Right lobe of liver (tissue), 6 donors: ENCODE data around the gene NWD2. TPM values are rescaled to one million over a fixed set of nuclear protein-coding genes. Genes with fewer than 3 reads are reported as not detected.

Source experiments
- ATAC-seq, 4 donors: fragments of 200-7000 bp; cut with Tn5 transposase; one replicate each; pipeline ENCODE4 v1.9.1; 2020; ENCODE audit warnings: mild to moderate bottlenecking in 4 of 4, moderate library complexity in 4 of 4
- DNase-seq, 3 donors: peaks; one replicate each; pipeline ENCODE4 v3.0.0-alpha.2; 2020
- H3K27ac ChIP-seq, 3 donors: fragments of 200-600 bp; one replicate each; pipeline ENCODE4 v1.8.0; 2022
- H3K27me3 ChIP-seq, 2 donors: fragments of 200-600 bp; one replicate each; pipeline ENCODE4 v1.8.0; 2022
- H3K36me3 ChIP-seq, 4 donors: fragments of 200-600 bp; sonication (generic) in 1 of 4; one replicate each; pipeline versions ENCODE4 v1.5.1 to v1.8.0; 2017 to 2022; ENCODE audit warnings: control low read depth in 1 of 4
- H3K4me1 ChIP-seq, 4 donors: fragments of 200-600 bp; sonication (generic) in 1 of 4; one replicate each; pipeline versions ENCODE4 v1.5.1 to v1.8.0; 2017 to 2022; ENCODE audit warnings: control low read depth in 1 of 4
- H3K4me3 ChIP-seq, 3 donors: fragments of 200-600 bp; one replicate each; pipeline ENCODE4 v1.8.0; 2022
- H3K9me3 ChIP-seq, 4 donors: fragments of 200-600 bp; sonication (generic) in 1 of 4; one replicate each; pipeline versions ENCODE4 v1.5.1 to v1.8.0; 2017 to 2022; ENCODE audit warnings: control low read depth in 1 of 4
- CTCF ChIP-seq, 4 donors: fragments of 200-600 bp in 3 of 4; fragments of 450-650 bp in 1 of 4; IDR thresholded peaks; one replicate each; pipeline versions ENCODE4 v1.5.1 to v1.8.0; 2016 to 2022; ENCODE audit warnings: antibody characterized with exemption in 4 of 4, mild to moderate bottlenecking in 2 of 4
- POLR2A ChIP-seq: fragments of 450-650 bp; IDR thresholded peaks from one replicate; pipeline ENCODE4 v1.6.1; 2017; ENCODE audit warnings: antibody characterized with exemption, mild to moderate bottlenecking
- WGBS: methylation state at CpG from one replicate; pipeline ENCODE4 v1.1.6; 2018; ENCODE audit warnings: low coverage, low lambda C conversion rate; ENCODE audit not compliant: insufficient coverage; ENCODE audit errors: missing lambda C conversion rate; 5-methylcytosine and 5-hydroxymethylcytosine counted together
- intact Hi-C, 2 donors: fragments of 100-400 bp; cut with DNase I; formaldehyde crosslinking; loops; one replicate each; pipeline versions ENCODE4 v1.11.2 to v1.14.1; 2022
- total RNA-seq, 6 experiments: library from RNA; depleted of rRNA in 2 of 6; stranded (reverse); fragments of >200 nt in 2 of 6; fragmentation: NEBNext Ultra II Directional in 3 of 6; extraction: Animal tissue kit (Norgen Biotek cat#: 25700) in 3 of 6; gene quantifications; one replicate each; pipeline versions ENCODE4 v1.1.0 to v1.2.4, GENCODE V29; 2016 to 2023
- donor health status: DM: no; HTN: yes; CAD: no.
- donor health status: DM: no; HTN: no; CAD: no.
- donor health status: DM: no; HTN: no; CAD: no.
- donor health status: DM: no; HTN: yes; CAD: no.
- donor health status: DM: no; HTN: yes; CAD: no.

NWD2 gene
- total RNA-seq, 6 experiments from 2014 or later: 0.05 TPM; not detected in 5

DNA sequence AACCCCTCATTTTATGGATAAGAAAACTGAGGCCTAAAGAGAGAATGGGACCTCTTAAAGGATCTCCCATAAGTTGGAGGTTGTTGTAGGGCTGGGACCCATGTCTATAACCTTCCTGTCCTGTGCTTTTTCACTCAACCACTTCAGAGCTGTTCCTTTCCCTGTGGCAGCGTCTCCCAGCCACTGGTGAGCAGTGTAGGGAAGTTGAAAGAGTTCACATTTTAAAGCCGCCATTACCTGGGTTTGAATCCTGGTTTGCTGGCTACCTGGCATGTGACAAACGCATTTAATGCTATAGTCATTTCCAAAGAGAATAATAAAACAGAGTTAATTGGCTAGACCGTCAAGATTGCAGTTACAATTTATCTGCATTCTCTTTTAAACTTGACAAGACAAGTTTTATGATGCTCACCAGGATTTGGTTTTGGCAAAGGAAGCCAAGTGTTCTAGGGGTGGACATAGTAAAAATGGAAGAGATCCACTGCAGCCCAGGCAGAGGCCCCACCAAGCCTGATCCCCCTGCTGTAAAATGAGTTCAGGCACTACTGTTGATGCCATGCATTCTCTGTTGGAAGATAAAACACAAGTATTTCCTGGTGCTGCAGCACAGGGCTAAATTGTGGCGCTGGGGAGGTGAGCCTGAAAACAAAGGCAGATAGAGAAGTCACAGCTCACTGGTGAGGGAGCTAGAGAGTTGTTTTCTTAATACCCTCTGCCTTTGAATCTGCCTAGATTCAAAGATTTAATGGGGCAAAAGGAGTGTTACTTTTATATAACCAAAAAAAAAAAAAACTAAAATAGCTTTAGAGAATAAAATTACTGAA, 218.7 kb downstream of the NWD2 start:
- H3K4me3 ChIP-seq: no peak overlapping the region
- H3K27me3 ChIP-seq: no peaks in the 10 kb centered on the region
- DNase-seq (no peak), ATAC-seq (no peak)
- TF ChIP-seq POLR2A: no peak
- TF ChIP-seq CTCF (IDR thresholded peaks at IDR 0.05): no peak
- 87% methylated on average over 5 of the region's 5 CpGs for WGBS
- no peaks in the 10 kb centered on the region for H3K36me3 ChIP-seq
- intact Hi-C loops: no loop called here
- peaks cover 0 to 21% (median 0%) of the 10 kb centered on the region in 4 donors for H3K4me1 ChIP-seq
- no peak overlapping the region for H3K27ac ChIP-seq
- H3K9me3 ChIP-seq: no peaks in the 10 kb centered on the region

DNA sequence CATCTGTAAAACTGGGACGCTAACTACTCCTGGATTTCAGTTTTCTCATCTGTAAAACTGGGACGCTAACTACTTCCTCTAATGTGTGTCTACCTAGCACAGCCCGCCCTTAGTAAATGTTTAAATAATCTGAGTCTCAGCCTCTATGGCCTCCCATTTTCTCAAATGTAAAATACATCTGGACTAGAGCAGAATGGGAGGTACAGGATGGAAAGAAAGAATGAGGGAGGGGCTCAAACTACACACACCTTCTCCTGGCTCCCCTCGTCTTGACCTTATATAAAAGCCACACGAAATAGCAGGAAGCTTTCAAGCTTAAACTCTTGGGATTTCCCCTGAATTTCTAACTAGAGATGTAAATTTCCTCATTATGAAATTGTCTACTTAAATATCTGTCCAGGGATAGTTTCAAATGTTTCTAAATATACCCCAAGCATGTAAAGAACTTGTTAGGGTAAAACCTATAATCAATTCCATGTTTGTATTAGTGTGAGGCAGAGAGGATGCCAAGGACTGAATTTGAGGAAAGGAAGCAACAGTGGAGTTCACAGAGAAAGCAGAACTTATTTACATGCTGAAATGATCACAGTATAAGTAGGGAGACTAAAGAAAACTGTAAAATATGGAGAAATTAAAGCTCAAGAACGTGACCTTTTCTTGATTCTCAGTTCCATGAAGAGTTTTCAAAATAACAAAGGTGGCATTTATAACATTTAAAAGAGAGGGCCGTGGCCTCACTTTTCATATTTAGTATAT, 220.0 kb downstream of the NWD2 start:
- H3K9me3 ChIP-seq: no peaks in the 10 kb centered on the region
- DNase-seq (no peak), ATAC-seq (peak in 1 of 4 donors; percentile 12)
- no peaks in the 10 kb centered on the region for H3K36me3 ChIP-seq
- no peak for TF ChIP-seq POLR2A
- TF ChIP-seq CTCF (IDR thresholded peaks at IDR 0.05): no peak
- 78% methylated on average over 7 of the region's 7 CpGs for WGBS
- peaks cover 0 to 21% (median 2%) of the 10 kb centered on the region in 4 donors for H3K4me1 ChIP-seq
- H3K27me3 ChIP-seq: no peaks in the 10 kb centered on the region
- intact Hi-C loops: no loop called here
- no peak overlapping the region for H3K4me3 ChIP-seq
- no peak overlapping the region for H3K27ac ChIP-seq

DNA sequence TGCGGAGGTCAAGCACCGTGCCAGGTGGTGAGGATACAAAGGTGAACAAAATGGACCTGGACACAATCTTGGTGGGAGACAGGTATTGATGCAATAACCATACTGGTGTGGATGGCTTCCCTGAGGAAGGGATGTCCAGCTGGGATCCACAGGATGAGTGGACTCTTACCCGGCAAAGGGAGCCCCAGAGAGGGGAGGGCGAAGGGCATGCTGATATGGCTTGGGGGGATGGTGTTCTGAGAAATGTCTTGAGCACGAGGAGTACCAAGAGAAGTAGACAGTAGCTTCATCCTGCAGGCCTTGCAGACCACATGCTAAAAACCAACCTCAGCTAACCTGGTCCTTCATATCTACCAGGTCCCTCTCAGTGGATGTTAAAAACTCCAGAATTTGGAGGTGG, 220.8 kb downstream of the NWD2 start:
- TF ChIP-seq CTCF (IDR thresholded peaks at IDR 0.05): no peak
- TF ChIP-seq POLR2A: no peak
- DNase-seq: no peak
- no peak overlapping the region for H3K27ac ChIP-seq
- H3K36me3 ChIP-seq: no peaks in the 10 kb centered on the region
- 81% methylated on average over 2 of the region's 5 CpGs for WGBS
- ATAC-seq: peak in 1 of 4 donors; percentile 12
- peaks cover 0 to 26% (median 5%) of the 10 kb centered on the region in 4 donors for H3K4me1 ChIP-seq
- no peak overlapping the region for H3K4me3 ChIP-seq
- H3K9me3 ChIP-seq: no peaks in the 10 kb centered on the region
- H3K27me3 ChIP-seq: no peaks in the 10 kb centered on the region
- intact Hi-C loops: no loop called here

DNA sequence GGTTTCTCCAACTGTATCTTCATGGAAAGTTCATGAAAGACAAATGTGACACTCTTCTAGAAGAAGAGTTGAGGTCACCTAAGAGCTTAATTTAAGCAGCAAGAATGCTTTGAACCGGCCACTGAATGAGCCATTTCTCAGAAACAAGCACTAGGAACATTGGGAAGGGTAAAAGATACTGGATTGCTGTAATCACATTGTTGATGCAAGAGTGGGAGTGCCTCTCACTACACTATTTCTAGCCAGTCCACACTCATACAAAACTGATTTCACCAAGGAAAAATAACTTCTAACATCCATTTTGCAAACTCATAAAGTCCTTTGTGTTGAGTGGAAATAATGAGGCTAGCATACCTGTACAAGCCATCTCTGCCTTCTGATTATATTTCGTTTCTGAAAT, 221.3 kb downstream of the NWD2 start:
- H3K4me1 ChIP-seq: peaks cover 0 to 26% (median 6%) of the 10 kb centered on the region in 4 donors
- H3K4me3 ChIP-seq: no peak overlapping the region
- intact Hi-C loops: no loop called here
- no peaks in the 10 kb centered on the region for H3K27me3 ChIP-seq
- no peaks in the 10 kb centered on the region for H3K36me3 ChIP-seq
- TF ChIP-seq POLR2A (no peak), CTCF (IDR thresholded peaks at IDR 0.05) (no peak)
- 69% methylated on average over 2 of the region's 2 CpGs for WGBS
- ATAC-seq (peak in 1 of 4 donors; percentile 33), DNase-seq (no peak)
- H3K27ac ChIP-seq: no peak overlapping the region
- no peaks in the 10 kb centered on the region for H3K9me3 ChIP-seq
